ENCODE results near the gene PRXL2A.

PRXL2A gene

DNA sequence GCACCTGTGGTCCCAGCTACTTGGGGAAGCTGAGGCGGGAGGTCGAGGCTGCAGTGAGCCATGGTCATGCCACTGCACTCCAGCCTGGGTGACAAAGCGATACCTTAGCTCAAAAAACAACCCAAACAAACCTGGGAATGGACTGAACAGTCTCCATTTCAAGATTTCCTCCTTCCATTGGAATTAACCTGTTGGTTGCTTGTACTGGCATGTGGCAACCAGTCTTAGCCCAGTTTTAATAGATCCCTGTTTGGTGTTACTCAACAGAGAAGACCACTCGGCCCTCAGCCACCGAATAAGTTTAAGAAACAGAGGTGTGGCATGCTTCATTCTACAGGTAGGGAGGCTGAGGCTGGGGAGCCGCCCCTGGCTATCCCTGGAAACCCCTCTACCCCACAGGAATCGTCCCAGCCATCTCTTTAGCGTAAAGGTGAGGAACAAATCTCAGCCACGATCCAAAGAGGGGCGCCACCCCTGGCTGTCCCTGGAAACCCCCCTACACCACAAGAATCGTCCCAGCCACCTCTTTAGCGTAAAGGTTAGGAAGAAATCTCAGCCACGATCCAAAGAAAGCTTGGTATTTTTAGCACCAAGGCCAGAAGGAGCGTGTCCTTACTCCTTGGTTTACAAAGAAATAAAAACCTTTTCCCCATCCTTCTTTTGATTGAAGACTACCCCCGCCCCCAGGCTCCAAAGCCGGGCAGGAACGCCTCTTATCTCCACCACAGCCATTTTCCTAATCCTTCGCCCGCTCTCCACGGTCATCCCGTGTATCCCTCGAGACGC is 44.9 kb downstream of the PRXL2A start:
- peak overlapping the region; percentile 83 for H3K27ac ChIP-seq (ENCODE audit: insufficient read depth, low read length, poor library complexity, severe bottlenecking)

DNA sequence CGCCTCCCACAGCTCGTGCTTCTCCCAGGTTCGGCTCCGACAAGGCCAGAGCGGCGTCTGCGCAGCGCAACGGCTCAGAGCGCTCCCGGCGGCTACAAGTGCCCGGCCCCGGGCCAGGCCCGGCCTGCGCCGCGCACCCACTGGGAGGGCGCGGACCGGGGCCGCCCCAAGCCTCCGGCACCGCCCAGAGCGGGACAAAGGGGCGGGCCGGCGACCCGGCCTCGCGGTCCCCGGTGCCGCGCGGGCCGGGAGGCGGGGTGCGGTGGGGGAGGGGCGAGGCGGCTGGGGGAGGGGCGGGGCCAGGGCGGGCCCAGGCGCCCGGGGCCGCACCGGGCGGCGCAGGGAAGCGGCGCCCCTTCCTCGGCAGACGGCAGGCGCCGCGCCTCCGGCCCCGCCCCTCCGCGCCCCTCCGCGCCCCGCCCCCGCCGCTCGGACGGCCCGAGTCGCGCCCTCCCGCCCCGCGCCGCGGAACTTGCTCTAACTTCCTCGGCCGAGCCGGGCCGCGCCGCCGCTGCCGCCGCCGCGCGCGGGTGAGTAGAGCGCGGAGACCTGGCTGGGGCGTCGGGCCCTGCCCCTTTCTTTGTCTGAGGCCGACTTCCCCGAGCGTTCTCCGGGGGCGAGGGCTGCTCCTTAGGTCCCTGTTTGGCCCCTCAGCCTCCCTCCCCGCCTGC is 45.6 kb downstream of the PRXL2A start, which contains the start of gene TSPAN14:
Gene TSPAN14 (plus strand): TSS at position 469 of the 671 bp plus-strand sequence. CDS start 34,924 bp downstream, outside the sequence.
- no peaks in the 10 kb centered on the region for H3K9me3 ChIP-seq (ENCODE audit: control insufficient read depth, low read length)
- peaks cover 3% of the 10 kb centered on the region for H3K36me3 ChIP-seq (ENCODE audit: control insufficient read depth, insufficient read depth, low read length)
- H3K4me3 ChIP-seq (ENCODE audit: insufficient read depth, low read depth, low read length, poor library complexity, severe bottlenecking) = peak within 1 kb of the TSS; percentile 92
- H3K27ac ChIP-seq (ENCODE audit: insufficient read depth, low read length, poor library complexity, severe bottlenecking) = peak within 1 kb of the TSS; percentile 84
- H3K4me1 ChIP-seq (ENCODE audit: control insufficient read depth, insufficient read depth, low read length, poor library complexity, severe bottlenecking) = peaks cover 25% of the 10 kb centered on the region
- no peaks in the 10 kb centered on the region for H3K27me3 ChIP-seq (replicated peaks; ENCODE audit: control insufficient read depth, insufficient read depth, low read length, poor library complexity, severe bottlenecking)
- peak; percentile 64 to 71 (median 67) for DNase-seq

More for the DNA sequence above, 44.9 kb downstream of the PRXL2A start:
- Histone ChIP-seq H3K36me3 (ENCODE audit: control insufficient read depth, insufficient read depth, low read length) (peaks cover 3% of the 10 kb centered on the region), H3K4me1 (ENCODE audit: control insufficient read depth, insufficient read depth, low read length, poor library complexity, severe bottlenecking) (peaks cover 18% of the 10 kb centered on the region), H3K27me3 (replicated peaks; ENCODE audit: control insufficient read depth, insufficient read depth, low read length, poor library complexity, severe bottlenecking) (no peaks in the 10 kb centered on the region), H3K9me3 (ENCODE audit: control insufficient read depth, low read length) (no peaks in the 10 kb centered on the region), H3K4me3 (ENCODE audit: insufficient read depth, low read depth, low read length, poor library complexity, severe bottlenecking) (peak overlapping the region; percentile 43)
- DNase-seq = no peak

DNA sequence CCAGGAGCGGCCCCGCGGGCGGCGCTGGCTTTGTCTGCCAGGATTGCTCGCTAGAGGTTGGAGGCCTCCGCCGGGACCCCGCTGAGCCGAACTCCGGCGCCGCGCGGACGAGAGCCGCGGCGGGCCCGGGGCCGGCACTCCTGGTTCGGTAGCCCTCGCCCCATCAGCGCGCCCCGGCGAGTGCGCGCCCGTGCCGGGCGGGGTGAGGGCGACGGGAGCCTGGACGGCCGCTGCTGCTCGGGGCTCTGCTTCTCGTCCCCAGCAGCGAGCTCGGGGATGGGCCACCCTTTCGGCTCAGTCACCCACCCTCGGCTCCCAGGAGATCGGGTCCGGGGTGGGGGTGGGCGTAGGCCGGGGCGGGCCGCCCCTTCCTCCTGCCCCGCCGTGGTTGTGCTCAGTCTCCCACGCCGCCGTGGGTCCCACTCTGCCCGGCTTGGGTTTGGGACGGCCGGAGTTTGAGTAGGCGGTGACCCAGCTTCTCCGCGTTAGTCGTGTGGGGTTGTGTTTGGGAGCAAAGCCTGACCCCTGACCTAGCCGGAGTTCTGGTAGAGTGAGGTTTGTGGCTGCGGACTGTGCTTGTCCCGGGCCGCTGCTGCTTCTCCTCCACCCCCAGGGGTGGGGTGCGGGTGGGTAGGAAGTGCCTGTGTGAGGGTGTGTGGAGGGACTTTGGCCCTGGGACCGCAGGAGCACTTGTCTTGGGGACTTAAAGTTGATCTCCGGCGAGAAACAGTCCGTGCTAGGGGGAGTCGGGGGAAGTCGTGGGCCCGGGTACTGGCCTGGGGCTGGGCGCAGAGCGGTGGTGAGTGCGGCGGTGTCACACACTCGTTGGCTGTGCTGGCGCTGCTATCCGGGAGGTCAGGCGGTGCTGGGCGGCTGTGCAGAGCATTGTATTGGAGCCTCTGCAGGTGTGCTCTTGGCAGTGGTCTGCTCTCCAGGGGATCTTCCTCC is 46.4 kb downstream of the PRXL2A start:
- peak overlapping the region; percentile 84 for H3K27ac ChIP-seq (ENCODE audit: insufficient read depth, low read length, poor library complexity, severe bottlenecking)
- no peaks in the 10 kb centered on the region for H3K9me3 ChIP-seq (ENCODE audit: control insufficient read depth, low read length)
- no peaks in the 10 kb centered on the region for H3K27me3 ChIP-seq (replicated peaks; ENCODE audit: control insufficient read depth, insufficient read depth, low read length, poor library complexity, severe bottlenecking)
- peaks cover 3% of the 10 kb centered on the region for H3K36me3 ChIP-seq (ENCODE audit: control insufficient read depth, insufficient read depth, low read length)
- H3K4me3 ChIP-seq (ENCODE audit: insufficient read depth, low read depth, low read length, poor library complexity, severe bottlenecking) = peak overlapping the region; percentile 92
- peaks cover 33% of the 10 kb centered on the region for H3K4me1 ChIP-seq (ENCODE audit: control insufficient read depth, insufficient read depth, low read length, poor library complexity, severe bottlenecking)
- no peak for DNase-seq

DNA sequence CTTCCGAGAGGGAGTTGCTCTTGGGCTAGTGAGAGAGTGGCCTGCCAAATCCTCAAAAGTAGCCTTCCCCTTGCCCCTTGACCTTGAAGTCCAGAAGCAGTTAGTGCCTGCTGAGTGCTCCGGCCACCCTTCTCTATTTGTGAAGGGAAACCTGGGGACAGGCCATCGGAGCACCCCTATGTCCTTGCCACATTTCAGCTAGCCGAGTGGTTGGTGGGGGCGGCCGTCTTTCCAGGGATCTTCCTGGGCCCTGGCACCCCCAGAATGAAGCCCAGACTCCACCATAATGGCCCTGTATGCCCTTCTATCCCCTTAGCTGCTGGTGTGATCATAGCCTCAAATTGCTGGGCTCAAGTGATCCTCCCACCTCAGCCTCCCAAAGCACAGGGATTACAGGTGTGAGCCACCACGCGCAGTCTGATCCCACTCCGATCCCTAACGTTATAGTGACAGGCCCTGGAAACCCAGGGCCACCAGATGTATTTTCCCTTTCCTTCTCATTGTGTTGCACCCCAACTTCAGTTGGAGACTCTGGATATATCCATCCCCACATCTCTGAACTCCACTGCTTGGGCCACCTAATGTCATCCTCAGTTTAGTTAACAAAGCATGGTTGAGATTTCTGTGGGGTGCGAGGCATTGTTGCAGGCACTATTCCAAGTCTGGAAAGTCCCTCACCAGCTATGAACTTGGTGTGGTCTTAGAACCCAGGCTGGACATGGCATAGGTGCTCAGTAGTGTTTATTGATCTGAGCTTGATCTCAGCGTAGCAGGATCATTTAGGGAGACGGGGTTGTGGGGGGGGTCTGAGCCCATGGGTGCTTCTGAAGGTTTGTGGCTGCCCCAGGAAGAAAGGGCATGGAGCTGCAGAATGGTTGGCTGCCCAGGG is 47.4 kb downstream of the PRXL2A start:
- H3K4me1 ChIP-seq (ENCODE audit: control insufficient read depth, insufficient read depth, low read length, poor library complexity, severe bottlenecking) = peaks cover 42% of the 10 kb centered on the region
- DNase-seq = no peak
- H3K4me3 ChIP-seq (ENCODE audit: insufficient read depth, low read depth, low read length, poor library complexity, severe bottlenecking) = peak overlapping the region; percentile 92
- no peaks in the 10 kb centered on the region for H3K27me3 ChIP-seq (replicated peaks; ENCODE audit: control insufficient read depth, insufficient read depth, low read length, poor library complexity, severe bottlenecking)
- H3K27ac ChIP-seq (ENCODE audit: insufficient read depth, low read length, poor library complexity, severe bottlenecking) = peak overlapping the region; percentile 84
- H3K36me3 ChIP-seq (ENCODE audit: control insufficient read depth, insufficient read depth, low read length) = peaks cover 3% of the 10 kb centered on the region
- no peaks in the 10 kb centered on the region for H3K9me3 ChIP-seq (ENCODE audit: control insufficient read depth, low read length)

DNA sequence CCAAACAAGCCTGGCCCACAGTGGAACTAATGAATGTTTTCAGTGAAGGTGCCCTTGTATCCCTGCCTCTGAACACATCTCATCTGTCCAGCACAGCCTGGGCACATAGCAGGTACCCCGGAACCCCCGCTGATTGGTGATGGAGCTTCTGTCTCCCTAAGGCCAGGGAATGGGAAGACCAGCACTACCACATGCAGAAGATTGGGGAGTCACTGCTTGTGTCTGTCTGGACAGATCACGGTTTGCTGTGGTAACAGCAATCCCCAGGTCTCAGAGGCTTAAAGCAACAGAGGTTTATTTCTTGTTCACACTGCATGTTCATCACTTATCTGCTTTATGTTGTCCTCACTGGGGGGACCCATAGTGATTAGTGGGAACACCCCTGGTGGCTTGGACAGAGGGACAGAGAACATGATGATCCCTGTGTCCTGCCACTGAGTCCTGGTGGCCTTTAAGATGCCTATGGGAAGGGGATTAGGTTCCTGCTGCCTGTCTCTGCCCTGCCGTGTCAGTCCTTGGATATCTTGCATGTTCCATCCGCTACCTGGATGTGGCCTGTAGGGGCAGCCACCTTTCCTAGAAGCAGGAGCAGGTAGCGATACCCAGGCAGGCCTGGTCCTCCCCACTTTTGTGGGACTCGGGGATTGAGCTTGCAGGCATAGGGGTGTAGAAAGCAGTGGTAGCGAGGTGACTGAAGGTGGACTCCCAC is 49.4 kb downstream of the PRXL2A start:
- Histone ChIP-seq H3K27me3 (replicated peaks; ENCODE audit: control insufficient read depth, insufficient read depth, low read length, poor library complexity, severe bottlenecking) (no peaks in the 10 kb centered on the region), H3K27ac (ENCODE audit: insufficient read depth, low read length, poor library complexity, severe bottlenecking) (peak overlapping the region; percentile 84), H3K9me3 (ENCODE audit: control insufficient read depth, low read length) (no peaks in the 10 kb centered on the region), H3K36me3 (ENCODE audit: control insufficient read depth, insufficient read depth, low read length) (peaks cover 3% of the 10 kb centered on the region), H3K4me3 (ENCODE audit: insufficient read depth, low read depth, low read length, poor library complexity, severe bottlenecking) (peak overlapping the region; percentile 55), H3K4me1 (ENCODE audit: control insufficient read depth, insufficient read depth, low read length, poor library complexity, severe bottlenecking) (peaks cover 62% of the 10 kb centered on the region)
- no peak for DNase-seq

DNA sequence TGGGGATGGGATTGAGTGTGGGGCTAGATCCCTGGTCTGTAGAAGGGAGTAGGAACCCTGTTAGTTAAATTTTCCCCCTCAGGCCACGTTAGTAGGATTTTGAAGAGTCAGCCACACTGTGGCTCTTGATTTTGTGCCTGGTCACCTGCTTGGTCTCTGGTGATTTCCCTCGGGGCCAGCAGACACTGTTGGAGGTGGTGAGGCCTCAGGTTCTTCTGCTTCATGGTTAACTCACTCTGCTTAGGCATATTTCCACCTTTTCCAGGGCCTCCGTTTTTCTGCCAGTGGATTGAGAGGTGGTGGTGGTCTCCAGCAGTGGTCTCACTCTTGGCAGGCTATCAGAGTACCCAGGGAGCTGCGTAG is 49.9 kb downstream of the PRXL2A start:
- H3K9me3 ChIP-seq (ENCODE audit: control insufficient read depth, low read length) = no peaks in the 10 kb centered on the region
- H3K27ac ChIP-seq (ENCODE audit: insufficient read depth, low read length, poor library complexity, severe bottlenecking) = peak overlapping the region; percentile 84
- no peaks in the 10 kb centered on the region for H3K27me3 ChIP-seq (replicated peaks; ENCODE audit: control insufficient read depth, insufficient read depth, low read length, poor library complexity, severe bottlenecking)
- H3K4me3 ChIP-seq (ENCODE audit: insufficient read depth, low read depth, low read length, poor library complexity, severe bottlenecking) = peak overlapping the region; percentile 55
- H3K36me3 ChIP-seq (ENCODE audit: control insufficient read depth, insufficient read depth, low read length) = peaks cover 3% of the 10 kb centered on the region
- peaks cover 68% of the 10 kb centered on the region for H3K4me1 ChIP-seq (ENCODE audit: control insufficient read depth, insufficient read depth, low read length, poor library complexity, severe bottlenecking)
- DNase-seq = no peak

DNA sequence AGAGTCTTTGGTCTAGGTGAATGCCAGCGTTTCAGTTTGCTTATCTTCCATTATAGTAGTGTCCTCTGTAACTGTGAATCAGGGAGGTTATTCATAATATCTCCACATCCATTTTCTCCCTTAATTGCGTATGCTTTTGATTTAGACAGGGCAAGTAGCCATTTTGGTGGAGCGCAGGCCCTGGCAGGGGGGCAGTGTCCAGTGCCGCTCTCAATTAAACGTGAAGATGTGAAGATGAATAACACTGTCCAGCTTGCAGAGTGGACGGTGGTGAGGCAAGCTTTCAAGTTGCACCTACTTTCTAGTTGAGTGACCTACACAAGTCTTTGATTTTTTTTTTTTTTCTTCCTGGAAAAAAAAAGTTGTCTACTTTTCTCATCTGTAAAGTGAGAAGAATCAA is 50.3 kb downstream of the PRXL2A start:
- Histone ChIP-seq H3K4me1 (ENCODE audit: control insufficient read depth, insufficient read depth, low read length, poor library complexity, severe bottlenecking) (peaks cover 72% of the 10 kb centered on the region), H3K9me3 (ENCODE audit: control insufficient read depth, low read length) (no peaks in the 10 kb centered on the region), H3K4me3 (ENCODE audit: insufficient read depth, low read depth, low read length, poor library complexity, severe bottlenecking) (peak overlapping the region; percentile 55), H3K27me3 (replicated peaks; ENCODE audit: control insufficient read depth, insufficient read depth, low read length, poor library complexity, severe bottlenecking) (no peaks in the 10 kb centered on the region), H3K27ac (ENCODE audit: insufficient read depth, low read length, poor library complexity, severe bottlenecking) (peak overlapping the region; percentile 84), H3K36me3 (ENCODE audit: control insufficient read depth, insufficient read depth, low read length) (peaks cover 3% of the 10 kb centered on the region)
- no peak for DNase-seq

DNA sequence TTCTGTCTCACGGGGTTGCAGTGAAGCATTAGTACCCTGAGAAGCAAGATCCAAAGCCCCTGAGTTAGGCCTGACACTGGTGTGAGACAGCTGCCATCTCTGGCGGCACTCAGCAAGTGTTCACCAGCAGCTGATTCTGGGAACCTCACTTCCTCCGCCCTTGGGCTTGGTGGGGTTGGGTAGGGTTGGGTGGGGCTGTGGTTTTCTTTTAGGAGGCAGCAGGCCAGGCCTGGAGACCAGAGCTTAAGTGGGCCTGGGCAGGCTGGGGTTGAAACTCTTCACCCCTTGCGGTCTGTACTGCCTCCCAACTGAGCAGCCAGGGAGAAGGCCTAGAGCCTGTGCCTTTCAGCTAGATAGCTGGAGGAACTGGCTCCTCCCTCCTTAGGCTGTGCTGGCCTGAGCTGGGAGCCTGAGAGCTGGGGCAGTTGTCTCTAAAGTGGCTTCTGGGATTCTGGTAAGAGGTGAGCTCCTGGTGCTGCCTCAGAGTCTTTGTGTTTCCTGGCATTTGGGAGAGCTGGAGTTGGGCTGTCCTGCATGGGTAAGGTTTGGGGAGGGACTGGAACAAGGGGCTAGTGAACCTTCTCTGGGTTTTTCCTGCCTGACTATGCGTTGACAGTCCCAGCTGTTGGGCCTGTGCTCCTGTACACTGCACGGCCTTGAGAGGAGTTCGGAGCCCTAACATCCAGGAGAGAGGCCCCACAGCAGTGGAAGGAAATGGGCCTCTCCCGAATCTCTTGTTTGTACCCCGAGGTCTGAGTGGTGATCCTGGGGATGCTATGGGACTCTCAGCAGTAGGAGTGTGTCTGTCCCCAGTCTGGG is 50.9 kb downstream of the PRXL2A start:
- Histone ChIP-seq H3K4me1 (ENCODE audit: control insufficient read depth, insufficient read depth, low read length, poor library complexity, severe bottlenecking) (peaks cover 78% of the 10 kb centered on the region), H3K36me3 (ENCODE audit: control insufficient read depth, insufficient read depth, low read length) (peaks cover 3% of the 10 kb centered on the region), H3K4me3 (ENCODE audit: insufficient read depth, low read depth, low read length, poor library complexity, severe bottlenecking) (peak overlapping the region; percentile 55), H3K27ac (ENCODE audit: insufficient read depth, low read length, poor library complexity, severe bottlenecking) (peak overlapping the region; percentile 84), H3K9me3 (ENCODE audit: control insufficient read depth, low read length) (no peaks in the 10 kb centered on the region), H3K27me3 (replicated peaks; ENCODE audit: control insufficient read depth, insufficient read depth, low read length, poor library complexity, severe bottlenecking) (no peaks in the 10 kb centered on the region)
- DNase-seq = peak; percentile 45 to 55 (median 51)

All from effector memory CD4-positive, alpha-beta T cell (primary cell).